ENCODE data around the gene GNA12. TPM values are rescaled to one million over a fixed set of nuclear protein-coding genes. Genes with fewer than 3 reads are reported as not detected.

Gene GNA12
- total RNA-seq, 2 experiments from 2014 or later: 14.1 to 15.0 TPM

- no peaks in the 10 kb centered on the region for H3K9me3 Mint-ChIP-seq
- no peak for DNase-seq
These were observed 24.1 kb downstream of the GNA12 start for GRCh38 chr7:2819954-2820397.

DNA sequence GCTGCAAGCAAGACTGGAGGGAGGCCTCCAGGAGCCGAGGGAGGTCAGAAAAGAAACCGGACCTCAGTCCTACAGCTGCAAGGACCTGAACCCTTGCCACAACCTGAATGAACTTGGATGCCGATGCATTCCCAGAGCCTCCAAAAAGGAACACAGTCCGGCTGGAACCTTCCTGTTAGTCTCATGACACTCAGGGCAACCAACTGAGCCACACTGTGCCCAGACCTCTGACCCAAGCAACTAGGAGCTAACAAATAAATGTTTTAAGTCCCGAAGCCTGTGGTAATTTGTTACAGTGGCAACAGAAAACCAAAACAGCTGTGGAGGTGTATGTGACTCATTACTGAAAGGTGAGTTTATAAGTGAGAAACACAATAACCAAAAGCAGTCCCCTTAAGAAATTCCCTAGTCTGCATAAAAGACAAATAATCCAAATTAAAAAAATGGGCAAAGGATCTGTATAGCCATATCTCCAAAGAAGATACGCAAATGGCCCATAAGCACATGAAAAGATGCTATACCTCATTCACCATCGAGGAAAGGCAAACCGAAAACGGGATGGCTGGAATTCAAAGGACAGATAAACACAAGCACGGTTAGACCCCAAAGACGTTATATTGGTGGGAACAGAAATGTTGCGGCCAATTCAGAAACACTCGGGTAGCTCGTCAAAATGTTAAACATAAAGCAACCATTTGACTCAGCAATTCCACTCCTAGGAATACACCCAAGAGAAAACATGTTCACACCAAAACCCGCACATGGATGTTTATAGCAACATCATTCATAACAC, 24.8 kb downstream of the GNA12 start:
- no peaks in the 10 kb centered on the region for H3K27me3 Mint-ChIP-seq (ENCODE audit: low read depth)
- H3K4me3 Mint-ChIP-seq: no peak overlapping the region
- H3K36me3 Mint-ChIP-seq (ENCODE audit: low read depth): no peaks in the 10 kb centered on the region
- H3K9me3 Mint-ChIP-seq: no peaks in the 10 kb centered on the region
- peak; percentile 16 for DNase-seq
- CTCF ChIA-PET: interaction anchor here (1.0 kb wide), 1 partner anchor 29 kb away, joined by 3 read pairs; no protein-coding TSS in a partner anchor
- no peak overlapping the region for H3K27ac Mint-ChIP-seq
- intact Hi-C loops (cut with micrococcal nuclease): no loop called here
- peaks cover 28% of the 10 kb centered on the region for H3K4me1 Mint-ChIP-seq (ENCODE audit: low read depth)

More at GRCh38 chr7:2819954-2820397, 24.1 kb downstream of the GNA12 start:
- Mint-ChIP-seq H3K27ac (no peak overlapping the region), H3K36me3 (ENCODE audit: low read depth) (no peaks in the 10 kb centered on the region), H3K27me3 (ENCODE audit: low read depth) (no peaks in the 10 kb centered on the region), H3K4me1 (ENCODE audit: low read depth) (peaks cover 30% of the 10 kb centered on the region), H3K4me3 (no peak overlapping the region)
- CTCF ChIA-PET: interaction anchor here (1.0 kb wide), 1 partner anchor 28 kb away, joined by 3 read pairs; no protein-coding TSS in a partner anchor
- intact Hi-C loops (cut with micrococcal nuclease): no loop called here

GRCh38 chr7:2818653-2819052, 25.5 kb downstream of the GNA12 start:
- Mint-ChIP-seq H3K9me3 (no peaks in the 10 kb centered on the region), H3K27me3 (ENCODE audit: low read depth) (no peaks in the 10 kb centered on the region), H3K4me1 (ENCODE audit: low read depth) (peaks cover 27% of the 10 kb centered on the region), H3K27ac (no peak overlapping the region), H3K4me3 (no peak overlapping the region), H3K36me3 (ENCODE audit: low read depth) (no peaks in the 10 kb centered on the region)
- CTCF ChIA-PET: no interaction called here
- intact Hi-C loops (cut with micrococcal nuclease): no loop called here
- no peak for DNase-seq

DNA sequence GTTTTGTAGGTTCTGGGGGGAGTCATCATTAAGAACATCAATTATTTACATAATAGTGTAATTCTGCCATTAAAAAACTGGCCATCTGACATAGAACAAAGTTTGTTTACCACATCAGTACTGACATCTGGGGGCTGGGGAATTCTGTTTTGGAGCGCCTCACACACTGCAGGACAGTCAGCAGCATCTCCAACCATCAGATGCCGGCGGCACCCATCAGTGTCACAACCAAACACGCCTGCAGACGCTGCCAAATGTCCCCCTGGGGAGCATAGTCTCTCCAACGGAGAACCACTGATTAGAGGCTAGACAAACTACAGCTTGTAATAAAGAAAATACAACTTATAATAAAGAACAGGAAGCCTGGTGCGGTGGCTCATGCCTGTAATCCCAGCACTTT, 26.0 kb downstream of the GNA12 start:
- Mint-ChIP-seq H3K4me1 (ENCODE audit: low read depth) (peaks cover 27% of the 10 kb centered on the region), H3K27me3 (ENCODE audit: low read depth) (no peaks in the 10 kb centered on the region), H3K36me3 (ENCODE audit: low read depth) (no peaks in the 10 kb centered on the region), H3K4me3 (no peak overlapping the region), H3K9me3 (no peaks in the 10 kb centered on the region), H3K27ac (no peak overlapping the region)
- CTCF ChIA-PET: no interaction called here
- no peak for DNase-seq
- intact Hi-C loops (cut with micrococcal nuclease): no loop called here

DNA sequence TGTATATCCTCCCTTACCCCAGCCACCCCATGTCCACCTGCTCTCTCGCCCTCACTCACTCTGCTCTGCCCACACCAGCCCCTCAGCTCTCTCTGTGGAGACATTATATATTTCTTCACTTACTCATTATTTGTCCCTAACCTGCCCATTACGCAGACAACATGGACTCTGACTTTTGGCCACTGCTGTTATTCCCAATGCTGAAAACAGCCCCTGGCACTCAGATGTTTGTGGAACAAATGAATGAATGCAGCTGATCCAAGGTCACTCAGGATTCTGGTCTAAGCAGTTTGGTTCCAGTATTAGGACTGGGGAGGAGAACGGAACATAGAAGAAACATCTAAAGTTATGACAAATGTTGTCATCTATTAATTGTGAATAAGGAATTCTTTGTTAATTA, 26.7 kb downstream of the GNA12 start:
- Mint-ChIP-seq H3K27ac (no peak overlapping the region), H3K36me3 (ENCODE audit: low read depth) (no peaks in the 10 kb centered on the region), H3K4me3 (no peak overlapping the region), H3K9me3 (no peaks in the 10 kb centered on the region), H3K27me3 (ENCODE audit: low read depth) (no peaks in the 10 kb centered on the region), H3K4me1 (ENCODE audit: low read depth) (peaks cover 27% of the 10 kb centered on the region)
- DNase-seq: no peak
- intact Hi-C loops (cut with micrococcal nuclease): no loop called here
- CTCF ChIA-PET: no interaction called here

DNA sequence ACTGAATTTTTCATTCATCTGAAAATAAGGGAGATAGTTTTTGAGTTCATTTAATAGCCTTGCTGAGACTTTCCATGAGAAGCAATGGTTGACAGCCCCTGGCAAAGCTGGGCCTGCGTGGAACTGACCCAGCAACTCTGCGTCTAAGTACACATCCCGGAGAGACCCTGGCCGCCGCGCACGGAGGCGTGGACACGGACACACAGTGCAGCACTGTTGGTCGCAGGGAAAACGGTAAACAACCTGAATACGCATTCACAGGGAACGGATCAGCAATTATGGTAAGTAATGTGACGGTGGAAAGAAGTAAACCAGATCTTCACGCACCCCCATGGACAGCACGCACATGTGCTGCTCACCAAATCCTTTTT, 28.2 kb downstream of the GNA12 start:
- Mint-ChIP-seq H3K27me3 (ENCODE audit: low read depth) (no peaks in the 10 kb centered on the region), H3K27ac (no peak overlapping the region), H3K9me3 (no peaks in the 10 kb centered on the region), H3K4me1 (ENCODE audit: low read depth) (peaks cover 17% of the 10 kb centered on the region), H3K4me3 (no peak overlapping the region), H3K36me3 (ENCODE audit: low read depth) (peaks cover 2% of the 10 kb centered on the region)
- intact Hi-C loops (cut with micrococcal nuclease): no loop called here
- DNase-seq: no peak
- CTCF ChIA-PET: no interaction called here

DNA sequence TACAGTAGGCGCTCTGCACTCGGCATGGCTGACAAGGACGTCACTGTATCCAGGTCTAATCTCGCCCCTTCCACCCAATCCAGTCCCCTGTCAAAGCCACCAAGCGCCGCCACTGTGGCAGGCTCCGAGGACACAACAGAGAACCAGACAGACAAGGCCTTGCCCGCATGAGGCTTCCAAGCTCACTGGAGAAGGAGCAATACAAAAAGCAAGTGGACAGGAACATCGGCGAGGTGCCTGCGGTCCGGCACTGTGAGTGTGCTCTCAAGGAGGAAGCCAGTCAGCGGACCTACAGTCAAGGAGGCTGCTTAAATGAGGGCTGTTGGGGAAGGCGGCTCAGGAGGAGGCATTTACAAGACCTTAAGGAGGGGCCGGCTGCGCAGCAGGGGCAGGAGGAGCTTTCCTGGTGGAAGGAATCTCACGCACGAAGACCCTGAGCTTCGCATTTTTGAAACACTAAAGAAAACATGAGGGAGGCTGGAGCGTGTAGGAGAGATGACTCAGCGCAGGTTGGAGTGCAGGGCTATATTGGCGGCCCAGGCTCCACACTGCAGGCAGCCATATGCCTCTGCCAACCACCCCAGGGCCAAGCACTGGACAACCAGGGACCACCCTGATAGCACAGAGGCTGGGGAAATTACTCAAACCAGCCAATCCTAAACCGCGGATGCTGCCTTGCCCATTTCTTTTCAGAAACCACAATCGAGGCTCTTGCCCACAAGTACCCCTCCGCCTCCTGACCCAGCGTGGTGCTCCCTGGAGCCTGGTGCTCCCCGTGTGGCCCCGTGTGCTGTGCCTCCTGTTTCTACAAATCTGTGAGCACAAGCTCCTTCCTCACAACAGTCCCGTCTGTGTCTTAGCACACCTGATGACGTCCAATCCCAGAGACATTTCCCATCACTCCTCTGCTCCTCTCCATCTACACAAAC, 28.9 kb downstream of the GNA12 start:
- DNase-seq: no peak
- peaks cover 17% of the 10 kb centered on the region for H3K4me1 Mint-ChIP-seq (ENCODE audit: low read depth)
- no peak overlapping the region for H3K27ac Mint-ChIP-seq
- H3K27me3 Mint-ChIP-seq (ENCODE audit: low read depth): no peaks in the 10 kb centered on the region
- H3K9me3 Mint-ChIP-seq: no peaks in the 10 kb centered on the region
- CTCF ChIA-PET: no interaction called here
- H3K4me3 Mint-ChIP-seq: no peak overlapping the region
- H3K36me3 Mint-ChIP-seq (ENCODE audit: low read depth): peaks cover 2% of the 10 kb centered on the region
- intact Hi-C loops (cut with micrococcal nuclease): no loop called here

DNA sequence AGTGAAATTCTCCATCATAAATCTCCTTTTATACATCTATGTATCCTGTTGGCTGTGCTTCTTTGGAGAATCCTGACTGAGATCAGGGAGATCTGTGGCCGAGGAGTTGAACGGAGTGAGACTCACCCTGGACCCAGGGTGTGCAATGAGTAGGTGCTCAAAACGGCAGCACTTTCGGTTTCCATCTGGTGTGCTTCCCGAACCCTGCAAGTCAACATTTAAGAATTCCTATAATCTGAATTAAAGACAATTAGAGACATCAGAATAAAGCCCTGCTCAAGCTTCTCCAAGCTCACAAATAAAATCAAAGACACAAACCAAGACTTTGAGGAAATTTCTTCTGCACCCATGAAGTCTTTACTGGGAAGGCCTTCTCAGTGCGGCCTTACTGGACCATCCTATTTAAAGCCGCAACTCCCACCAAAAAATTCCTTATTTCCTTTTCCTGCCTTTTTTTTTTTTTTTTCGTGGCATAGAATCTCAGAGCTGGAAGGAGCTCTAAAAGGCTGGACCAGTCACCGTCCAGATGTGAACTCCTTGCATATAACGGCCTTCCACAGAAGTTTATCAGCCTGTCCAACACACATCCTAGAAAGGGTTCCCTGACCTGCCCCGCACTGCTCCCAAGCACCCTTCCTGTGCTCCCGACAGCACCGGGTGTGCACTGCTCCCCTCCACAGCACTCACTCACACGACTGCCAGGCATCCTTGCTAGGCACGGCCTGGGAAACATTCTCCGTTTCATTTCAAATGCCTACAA, 29.7 kb downstream of the GNA12 start:
- H3K4me3 Mint-ChIP-seq: no peak overlapping the region
- intact Hi-C loops (cut with micrococcal nuclease): no loop called here
- no peak overlapping the region for H3K27ac Mint-ChIP-seq
- CTCF ChIA-PET: no interaction called here
- H3K9me3 Mint-ChIP-seq: no peaks in the 10 kb centered on the region
- no peaks in the 10 kb centered on the region for H3K27me3 Mint-ChIP-seq (ENCODE audit: low read depth)
- peaks cover 2% of the 10 kb centered on the region for H3K36me3 Mint-ChIP-seq (ENCODE audit: low read depth)
- peaks cover 9% of the 10 kb centered on the region for H3K4me1 Mint-ChIP-seq (ENCODE audit: low read depth)
- no peak for DNase-seq

- no peaks in the 10 kb centered on the region for H3K9me3 Mint-ChIP-seq
- H3K27me3 Mint-ChIP-seq (ENCODE audit: low read depth): no peaks in the 10 kb centered on the region
- H3K4me3 Mint-ChIP-seq: no peak overlapping the region
- H3K27ac Mint-ChIP-seq: no peak overlapping the region
- no peak for DNase-seq
- CTCF ChIA-PET: no interaction called here
- peaks cover 3% of the 10 kb centered on the region for H3K4me1 Mint-ChIP-seq (ENCODE audit: low read depth)
- H3K36me3 Mint-ChIP-seq (ENCODE audit: low read depth): peaks cover 2% of the 10 kb centered on the region
- intact Hi-C loops (cut with micrococcal nuclease): no loop called here
These were observed 30.5 kb downstream of the GNA12 start for GRCh38 chr7:2813350-2814185.

- Mint-ChIP-seq H3K9me3 (no peaks in the 10 kb centered on the region), H3K27me3 (ENCODE audit: low read depth) (no peaks in the 10 kb centered on the region), H3K4me3 (no peak overlapping the region), H3K27ac (no peak overlapping the region), H3K4me1 (ENCODE audit: low read depth) (peaks cover 3% of the 10 kb centered on the region), H3K36me3 (ENCODE audit: low read depth) (peaks cover 2% of the 10 kb centered on the region)
- CTCF ChIA-PET: no interaction called here
- intact Hi-C loops (cut with micrococcal nuclease): no loop called here
- no peak for DNase-seq
These were observed 31.3 kb downstream of the GNA12 start for GRCh38 chr7:2812831-2813230.

- Mint-ChIP-seq H3K4me3 (no peak overlapping the region), H3K36me3 (ENCODE audit: low read depth) (peaks cover 2% of the 10 kb centered on the region), H3K4me1 (ENCODE audit: low read depth) (peaks cover 3% of the 10 kb centered on the region), H3K9me3 (no peaks in the 10 kb centered on the region), H3K27me3 (ENCODE audit: low read depth) (no peaks in the 10 kb centered on the region), H3K27ac (no peak overlapping the region)
- intact Hi-C loops (cut with micrococcal nuclease): no loop called here
- no peak for DNase-seq
- CTCF ChIA-PET: no interaction called here
These were observed 32.0 kb downstream of the GNA12 start for GRCh38 chr7:2812114-2812487.

Measured in activated naive CD4-positive, alpha-beta T cell treated with anti-CD3 and anti-CD28 coated beads for 36 hours (primary cell).